Keratinocyte (primary cell): ENCODE results near the gene JMJD1C. TPM values are rescaled to one million over a fixed set of nuclear protein-coding genes. Genes with fewer than 3 reads are reported as not detected.

Experiments
- DNase-seq: peaks from one replicate; pipeline ENCODE4 v3.0.0-alpha.2; 2011; ENCODE audit warnings: low read depth, missing footprints, low spot score
- FAIRE-seq: peaks from 2 replicates; lab custom pipeline; 2011; peaks lifted over from hg19 to GRCh38; lab: Jason Lieb, UNC
- H2AFZ ChIP-seq: 2 replicates; pipeline ENCODE4 v1.6.0; 2012; ENCODE audit warnings: low read length, control low read depth, inconsistent platforms; ENCODE audit not compliant: control insufficient read depth
- H3K27ac ChIP-seq: 2 replicates; pipeline ENCODE4 v1.5.1; 2011; ENCODE audit warnings: low read length; ENCODE audit not compliant: control insufficient read depth, insufficient read depth
- H3K27me3 ChIP-seq: 3 replicates; pipeline ENCODE4 v1.6.0; 2011; ENCODE audit warnings: low read length; ENCODE audit not compliant: control insufficient read depth, insufficient read depth; ENCODE audit errors: extremely low read depth
- H3K36me3 ChIP-seq, 2 experiments: 2 replicates in 1 of 2; 3 replicates in 1 of 2; pipeline ENCODE4 v1.5.1; 2011; ENCODE audit warnings: low read length in 2 of 2, mild to moderate bottlenecking in 1 of 2; ENCODE audit not compliant: control insufficient read depth in 2 of 2, insufficient read depth in 2 of 2; ENCODE audit errors: extremely low read depth in 1 of 2
- H3K4me1 ChIP-seq: 3 replicates; pipeline ENCODE4 v1.5.1; 2011; ENCODE audit warnings: low read length; ENCODE audit not compliant: control insufficient read depth, insufficient read depth; ENCODE audit errors: extremely low read depth
- H3K4me2 ChIP-seq: 3 replicates; pipeline ENCODE4 v1.6.0; 2011; ENCODE audit warnings: low read depth, low read length; ENCODE audit not compliant: control insufficient read depth, insufficient read depth; ENCODE audit errors: extremely low read depth
- H3K4me3 ChIP-seq, 3 experiments: fragments of 200-600 bp in 1 of 3; sonication (generic) in 1 of 3; 2 replicates in 2 of 3; 3 replicates in 1 of 3; pipeline ENCODE4 v1.5.1; 2011 to 2016; ENCODE audit warnings: low read length in 3 of 3, mild to moderate bottlenecking in 3 of 3, control low read depth in 2 of 3, inconsistent platforms in 1 of 3, low read depth in 1 of 3, mixed read lengths in 1 of 3, mixed run types in 1 of 3, moderate library complexity in 1 of 3; ENCODE audit not compliant: control insufficient read depth in 2 of 3, insufficient read depth in 2 of 3; ENCODE audit errors: extremely low read depth in 1 of 3
- H3K79me2 ChIP-seq: 2 replicates; pipeline ENCODE4 v1.6.0; 2012; ENCODE audit warnings: low read length; ENCODE audit not compliant: control insufficient read depth, insufficient read depth
- H3K9ac ChIP-seq: 3 replicates; pipeline ENCODE4 v1.6.0; 2011; ENCODE audit warnings: low read length; ENCODE audit not compliant: control insufficient read depth, insufficient read depth; ENCODE audit errors: extremely low read depth
- H3K9me1 ChIP-seq: 3 replicates; pipeline ENCODE4 v1.6.0; 2011; ENCODE audit warnings: low read length; ENCODE audit not compliant: control insufficient read depth, insufficient read depth; ENCODE audit errors: extremely low read depth
- H3K9me3 ChIP-seq: 2 replicates; pipeline ENCODE4 v1.5.1; 2012; ENCODE audit warnings: low read depth, low read length; ENCODE audit not compliant: control insufficient read depth
- H4K20me1 ChIP-seq: 3 replicates; pipeline ENCODE4 v1.6.0; 2011; ENCODE audit warnings: low read length; ENCODE audit not compliant: control insufficient read depth, insufficient read depth; ENCODE audit errors: extremely low read depth
- CTCF ChIP-seq, 3 experiments: IDR thresholded peaks in 1 of 3; conservative IDR thresholded peaks in 1 of 3; optimal IDR thresholded peaks in 1 of 3; 2 replicates in 2 of 3; 3 replicates in 1 of 3; pipeline versions ENCODE3 to v1.5.1; 2011; ENCODE audit warnings: low read length in 3 of 3, mild to moderate bottlenecking in 3 of 3, moderate library complexity in 2 of 3, control low read depth in 1 of 3, inconsistent platforms in 1 of 3; ENCODE audit not compliant: insufficient read depth in 2 of 3; ENCODE audit errors: extremely low read depth in 1 of 3
- EZH2 ChIP-seq: IDR thresholded peaks from one replicate; pipeline ENCODE4 v1.6.1; 2012; ENCODE audit warnings: inconsistent platforms, mild to moderate bottlenecking, low read length, moderate library complexity
- dilution Hi-C: fragments of 300-500 bp; cut with MboI; formaldehyde crosslinking; loops from one replicate; pipeline ENCODE4 v1.7.0; 2020; ENCODE audit warnings: low sequenced_read_pairs; ENCODE audit not compliant: extremely low pct_ligation_motif_present
- polyA plus RNA-seq, 5 experiments: library from polyadenylated mRNA; depleted of rRNA in 3 of 5; stranded (reverse) in 3 of 5; stranded (forward) in 1 of 5; unstranded in 1 of 5; fragments of >200 nt; gene quantifications; 1 replicate in 1 of 5; 2 replicates in 3 of 5; 3 replicates in 1 of 5; pipeline versions ENCODE4 v1.2.1 to v1.2.3, GENCODE V29; 2011 to 2012; ENCODE audit warnings: missing spikeins in 2 of 5, low read depth in 1 of 5, low replicate concordance in 1 of 5

Gene JMJD1C
- polyA plus RNA-seq, 1 donor (not counting 4 experiments of a cell fraction or from before 2014, with no cell fraction given): 38.2 TPM

DNA sequence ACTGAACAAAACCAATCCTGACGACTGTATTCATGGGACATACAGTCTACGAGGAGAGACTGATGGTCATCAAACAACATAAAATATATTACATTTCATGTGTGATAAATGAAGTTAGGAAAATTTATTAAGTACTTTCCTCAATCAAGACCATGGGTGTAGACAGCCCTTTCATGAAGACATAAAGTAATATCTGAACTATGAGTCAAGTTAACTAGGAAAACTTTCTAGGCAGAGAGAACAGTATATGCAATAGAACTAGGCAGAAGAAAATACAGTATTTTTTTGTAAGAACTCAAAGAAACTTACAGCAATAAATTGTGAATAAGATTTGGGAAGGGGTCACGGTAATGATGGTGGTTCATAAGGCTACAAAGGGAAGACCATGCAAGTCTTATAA is 112.8 kb downstream of the JMJD1C start:
- H3K9me3 ChIP-seq: no peaks in the 10 kb centered on the region
- no peaks in the 10 kb centered on the region for H4K20me1 ChIP-seq
- H3K9ac ChIP-seq: no peak overlapping the region
- DNase-seq (no peak), FAIRE-seq (no peak)
- dilution Hi-C loops: no loop called here
- TF ChIP-seq EZH2: no peak
- TF ChIP-seq CTCF (optimal IDR thresholded peaks at IDR 0.05 in 1 of 3, IDR thresholded peaks at IDR 0.05 in 1 of 3, conservative IDR thresholded peaks at IDR 0.05 in 1 of 3; ENCODE audit: extremely low read depth in 1 of 3, insufficient read depth in 2 of 3, low read length in 3 of 3): no peak
- no peaks in the 10 kb centered on the region for H3K36me3 ChIP-seq
- no peak overlapping the region for H3K4me2 ChIP-seq
- no peaks in the 10 kb centered on the region for H3K27me3 ChIP-seq
- H3K27ac ChIP-seq: no peak overlapping the region
- H2AFZ ChIP-seq: no peak overlapping the region
- no peaks in the 10 kb centered on the region for H3K9me1 ChIP-seq
- H3K4me1 ChIP-seq: no peaks in the 10 kb centered on the region
- H3K79me2 ChIP-seq: peaks cover 24% of the 10 kb centered on the region
- H3K4me3 ChIP-seq: no peak overlapping the region

- dilution Hi-C loops: no loop called here
- Histone ChIP-seq H3K4me1 (no peaks in the 10 kb centered on the region), H4K20me1 (peaks cover 2% of the 10 kb centered on the region), H3K27ac (no peak overlapping the region), H3K4me2 (no peak overlapping the region), H3K4me3 (no peak overlapping the region), H3K9ac (no peak overlapping the region), H2AFZ (no peak overlapping the region), H3K79me2 (peaks cover 44% of the 10 kb centered on the region), H3K9me3 (no peaks in the 10 kb centered on the region), H3K36me3 (no peaks in the 10 kb centered on the region), H3K27me3 (no peaks in the 10 kb centered on the region), H3K9me1 (no peaks in the 10 kb centered on the region)
- no peak for DNase-seq
- TF ChIP-seq CTCF (optimal IDR thresholded peaks at IDR 0.05 in 1 of 3, IDR thresholded peaks at IDR 0.05 in 1 of 3, conservative IDR thresholded peaks at IDR 0.05 in 1 of 3; ENCODE audit: extremely low read depth in 1 of 3, insufficient read depth in 2 of 3, low read length in 3 of 3): no peak
- no peak for TF ChIP-seq EZH2
- no peak for FAIRE-seq
Observed at GRCh38 chr10:63348245-63348850, 117.4 kb downstream of the JMJD1C start.
